ENCODE results near the gene TTC9B.
"Not testable (repeated sequence)": the region's sequence is repeated elsewhere in the genome, so short reads cannot be mapped to it uniquely, and the experiment has no call there.

TTC9B gene

DNA sequence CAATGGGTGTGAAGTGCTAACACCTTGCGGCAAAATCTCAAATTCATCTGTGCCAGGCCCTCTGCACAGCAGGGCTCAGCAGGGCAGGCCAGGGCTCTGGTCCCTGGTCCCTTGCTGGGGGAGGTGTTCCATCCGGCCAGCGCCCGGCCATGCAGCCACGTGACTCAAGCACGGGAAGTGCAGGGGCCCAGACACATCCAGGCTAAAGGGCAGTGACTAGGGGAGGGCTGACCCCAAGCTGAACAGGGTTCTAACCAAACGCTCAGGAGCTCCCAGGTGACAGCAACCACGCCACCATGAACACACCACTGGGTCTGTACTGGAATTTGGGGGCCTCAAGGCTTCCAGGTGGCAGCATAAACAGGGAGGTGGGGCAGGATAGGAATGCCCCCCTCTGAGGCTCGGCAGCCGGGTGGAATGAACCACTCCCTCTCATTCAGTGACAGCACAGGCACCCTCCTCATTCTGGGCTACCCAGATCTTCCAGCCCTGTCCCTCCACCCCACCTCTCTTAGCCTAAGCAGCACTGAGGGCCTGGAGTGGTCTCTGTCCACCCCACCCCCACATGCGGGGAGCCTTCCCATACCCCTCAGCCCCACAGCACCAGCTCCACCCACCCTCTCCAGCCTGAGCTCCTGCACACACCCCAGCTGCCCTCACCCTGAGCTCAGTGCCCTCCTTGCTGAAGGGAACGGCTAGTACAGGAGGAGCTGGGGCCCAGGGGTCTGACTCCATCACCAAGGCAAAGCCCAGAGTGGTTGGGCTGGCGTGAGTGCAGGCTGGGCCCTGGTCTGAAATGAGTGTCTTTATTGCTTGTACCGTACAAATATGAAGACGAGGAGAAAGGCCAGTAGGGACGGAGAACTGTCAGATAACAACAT lies 13.6 kb upstream of the TTC9B start:
- no peak for DNase-seq

DNA sequence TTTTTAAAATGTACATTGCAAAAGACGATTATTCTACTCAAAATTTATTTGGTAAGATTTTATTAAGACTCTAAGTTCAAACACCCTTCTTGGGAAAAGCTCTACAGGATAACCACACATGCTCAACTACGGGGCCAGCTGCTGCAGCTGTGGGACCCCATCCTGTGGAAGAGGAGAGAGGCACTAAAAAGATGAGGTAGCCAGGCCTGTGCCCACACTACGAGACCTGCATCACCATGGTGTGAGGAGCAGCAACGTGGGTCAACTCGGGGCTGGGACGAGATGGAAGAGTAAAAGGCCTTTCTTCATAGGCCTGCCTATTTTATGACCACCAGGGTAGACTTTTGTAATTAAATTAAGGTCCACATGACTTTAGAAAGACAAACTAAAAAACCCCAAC lies 12.9 kb upstream of the TTC9B start:
- no peak for DNase-seq

DNA sequence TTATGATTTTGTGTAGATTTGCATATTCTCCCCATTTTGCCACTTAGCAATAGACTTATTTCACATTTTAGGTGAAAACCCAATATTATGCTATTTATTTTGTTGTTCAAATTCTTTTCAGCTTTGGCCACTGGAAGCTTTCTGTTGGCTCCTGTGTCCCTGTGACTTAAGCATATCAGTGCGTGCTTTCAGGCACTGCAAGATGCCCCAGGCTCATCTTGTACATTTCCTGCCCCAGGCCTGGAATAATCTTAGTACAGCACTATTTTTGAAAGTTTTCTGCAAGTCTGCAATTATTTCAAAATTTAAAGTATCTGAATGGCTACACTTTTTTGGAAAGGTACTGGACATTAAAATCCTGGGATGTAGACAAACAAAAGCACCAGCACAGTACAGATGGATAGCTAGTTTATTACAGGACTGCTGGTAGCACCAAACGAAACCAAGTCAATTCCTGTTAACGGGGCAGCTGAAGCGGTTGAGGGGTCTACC lies 11.8 kb upstream of the TTC9B start:
- no peak for DNase-seq

DNA sequence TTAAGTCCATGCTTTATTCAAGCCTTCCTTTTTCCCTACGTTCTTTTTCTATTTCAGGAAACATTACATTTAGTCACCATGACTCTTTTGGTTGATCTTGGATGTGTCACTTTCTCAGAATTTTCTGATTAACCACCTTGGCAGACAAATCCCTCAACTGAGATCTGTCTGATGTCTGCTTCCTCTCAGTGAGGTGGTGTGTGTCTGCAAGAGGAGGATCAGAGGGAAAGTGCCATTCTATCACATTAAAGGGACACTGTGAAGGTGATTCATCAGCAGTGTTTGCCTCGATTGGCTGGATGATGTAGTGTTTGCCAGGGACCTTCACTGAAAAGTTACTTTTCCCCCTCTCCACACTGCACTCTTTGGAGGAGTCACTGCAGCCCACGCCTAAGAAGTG lies 11.3 kb upstream of the TTC9B start:
- DNase-seq, result no peak

DNA sequence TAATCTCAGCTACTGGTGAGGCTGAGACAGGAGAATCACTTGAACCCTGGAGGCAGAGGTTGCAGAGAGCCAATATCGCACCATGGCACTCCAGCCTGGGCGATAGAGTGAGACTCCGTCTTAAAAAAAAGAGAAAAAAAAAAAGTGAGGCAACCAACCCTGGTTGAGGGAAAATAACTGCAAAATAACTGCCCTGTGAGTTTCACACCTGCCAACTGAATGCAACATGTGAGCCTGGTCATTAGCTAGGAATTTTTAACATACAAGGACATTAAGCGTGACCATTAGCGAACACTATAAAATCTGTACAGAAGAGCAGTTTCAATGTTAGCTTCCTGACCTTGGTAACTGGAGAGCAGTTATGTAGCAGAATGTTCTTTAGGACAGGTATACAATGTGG lies 10.7 kb upstream of the TTC9B start:
- no peak for DNase-seq

DNA sequence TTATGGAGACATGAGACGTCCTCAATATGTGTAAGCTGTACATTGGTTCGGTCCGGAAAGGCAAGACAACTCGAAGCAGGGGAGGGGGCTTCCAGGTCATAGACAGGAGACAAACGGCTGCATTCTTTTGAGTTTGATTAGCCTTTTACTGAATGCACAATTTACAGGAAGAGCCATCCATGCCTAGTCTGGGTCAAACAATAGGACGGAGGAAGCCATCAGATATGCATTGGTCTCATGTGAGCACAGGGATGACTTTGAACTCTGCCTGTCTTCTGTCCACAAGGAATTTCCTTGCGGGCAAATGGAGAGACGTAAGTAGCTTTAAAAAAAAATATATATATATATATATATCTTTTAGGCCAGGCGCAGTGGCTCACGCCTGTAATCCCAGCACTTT lies 10.2 kb upstream of the TTC9B start:
- no peak for DNase-seq

DNA sequence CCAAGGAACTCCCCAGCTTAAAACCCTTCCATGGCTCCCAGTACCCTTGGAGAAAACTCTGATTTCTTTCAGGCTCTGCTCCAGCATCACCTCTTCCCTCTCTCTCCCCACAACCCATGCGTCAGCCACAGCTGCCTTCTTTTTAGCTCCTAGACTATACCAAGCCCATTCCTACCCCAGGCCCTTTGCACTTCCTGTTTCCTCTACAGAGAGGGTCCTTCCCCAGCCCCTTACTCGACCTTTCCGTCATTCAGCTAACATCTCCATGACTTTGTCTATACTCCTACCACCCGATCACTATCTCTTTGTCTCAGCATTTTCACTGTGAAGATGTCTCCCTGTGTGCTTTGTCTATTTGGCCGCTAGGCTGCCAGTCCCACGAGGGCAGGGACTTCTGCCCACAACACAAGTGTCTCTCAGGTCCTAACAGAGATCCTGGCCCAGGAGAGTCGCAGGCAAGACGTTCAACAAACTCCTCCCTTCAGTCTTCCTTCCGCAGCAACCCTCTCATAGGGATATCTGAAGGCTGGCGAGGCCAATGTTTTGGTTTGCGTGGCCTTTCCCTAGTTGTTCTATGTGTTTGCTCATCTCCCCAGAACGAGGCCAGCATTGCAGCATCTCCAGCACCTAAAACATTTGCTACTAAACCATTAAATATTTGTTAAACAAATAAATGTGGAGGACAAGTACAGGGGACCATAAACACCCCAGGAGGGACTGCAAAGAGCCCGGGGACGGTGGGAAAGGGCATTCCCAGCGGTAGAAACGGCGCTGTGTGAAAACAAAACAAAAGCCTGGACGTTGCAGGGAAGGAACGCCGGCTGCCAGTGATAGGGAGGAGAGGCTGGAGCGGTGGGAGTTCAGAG lies 7.5 kb upstream of the TTC9B start:
- no peak for DNase-seq

DNA sequence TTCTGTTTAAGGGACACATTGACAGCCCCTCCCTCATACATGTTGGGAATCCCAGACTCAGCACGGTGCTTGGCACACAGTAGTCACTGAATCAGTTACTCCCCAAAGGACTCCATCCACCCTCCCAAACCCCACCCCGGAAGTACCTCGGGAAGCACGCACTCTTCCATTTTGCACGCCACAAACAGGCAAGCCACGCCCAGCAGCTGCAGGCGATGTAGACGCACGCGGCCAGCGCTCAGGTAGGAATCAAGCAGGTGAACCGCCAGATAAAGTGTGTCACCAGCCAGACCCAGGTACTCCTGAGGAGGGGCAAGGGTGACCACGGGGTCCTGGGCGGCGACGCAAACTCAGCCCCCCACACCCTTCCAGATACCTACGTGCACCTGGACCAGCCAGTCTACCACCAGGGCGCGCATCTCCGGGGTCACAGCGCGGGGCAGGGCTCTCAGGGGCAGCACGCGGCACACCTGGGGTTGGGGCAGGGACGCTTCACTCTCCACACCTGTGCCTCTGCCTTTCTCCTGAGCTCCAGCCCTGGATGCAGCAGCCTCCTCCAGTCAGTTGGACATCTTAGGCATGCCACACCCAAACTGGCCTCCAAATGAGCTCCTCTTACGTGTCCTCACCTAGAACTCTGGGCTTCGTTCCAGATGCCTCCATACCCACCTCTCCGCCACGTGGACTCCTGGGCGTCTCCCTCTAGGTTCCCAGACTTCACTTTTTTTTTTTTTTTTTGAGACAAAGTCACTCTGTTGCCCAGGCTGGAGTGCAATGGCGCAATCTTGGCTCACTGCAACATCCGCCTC lies 6.4 kb upstream of the TTC9B start:
- no peak for DNase-seq

DNA sequence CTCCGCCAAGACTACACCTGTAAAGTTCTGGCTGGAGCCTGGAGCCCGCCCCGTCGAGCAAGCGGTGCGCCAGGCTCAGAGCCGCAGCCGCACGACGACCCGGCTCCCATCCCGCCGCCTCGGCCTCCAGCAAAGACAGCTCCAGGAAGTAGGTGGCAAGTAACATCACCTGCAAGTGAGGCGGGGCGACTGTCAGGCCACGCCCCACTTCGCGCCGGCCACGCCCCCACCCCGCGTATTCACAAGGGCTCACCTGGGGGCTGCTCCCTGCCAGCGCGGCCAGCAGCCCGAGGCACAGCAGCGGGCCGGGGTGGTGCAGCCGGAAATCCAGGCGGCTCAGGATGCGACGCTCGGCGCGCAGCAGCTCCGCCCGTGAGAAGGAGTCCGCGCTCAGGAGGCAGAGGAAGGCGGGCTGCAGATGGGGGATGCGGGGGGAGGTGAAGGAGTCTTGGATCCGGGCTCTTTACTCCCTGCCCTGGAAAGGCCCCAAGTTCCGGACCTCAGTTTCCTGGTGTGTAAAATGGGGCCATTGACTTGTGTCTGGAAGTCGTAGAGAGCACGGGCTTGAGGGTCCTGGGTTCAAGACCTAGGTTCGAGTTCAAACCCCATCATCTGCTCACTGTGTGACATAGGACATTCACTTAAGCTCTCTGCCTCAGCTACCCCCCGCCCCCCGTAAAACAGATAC lies 5.1 kb upstream of the TTC9B start:
- DNase-seq, result no peak

DNA sequence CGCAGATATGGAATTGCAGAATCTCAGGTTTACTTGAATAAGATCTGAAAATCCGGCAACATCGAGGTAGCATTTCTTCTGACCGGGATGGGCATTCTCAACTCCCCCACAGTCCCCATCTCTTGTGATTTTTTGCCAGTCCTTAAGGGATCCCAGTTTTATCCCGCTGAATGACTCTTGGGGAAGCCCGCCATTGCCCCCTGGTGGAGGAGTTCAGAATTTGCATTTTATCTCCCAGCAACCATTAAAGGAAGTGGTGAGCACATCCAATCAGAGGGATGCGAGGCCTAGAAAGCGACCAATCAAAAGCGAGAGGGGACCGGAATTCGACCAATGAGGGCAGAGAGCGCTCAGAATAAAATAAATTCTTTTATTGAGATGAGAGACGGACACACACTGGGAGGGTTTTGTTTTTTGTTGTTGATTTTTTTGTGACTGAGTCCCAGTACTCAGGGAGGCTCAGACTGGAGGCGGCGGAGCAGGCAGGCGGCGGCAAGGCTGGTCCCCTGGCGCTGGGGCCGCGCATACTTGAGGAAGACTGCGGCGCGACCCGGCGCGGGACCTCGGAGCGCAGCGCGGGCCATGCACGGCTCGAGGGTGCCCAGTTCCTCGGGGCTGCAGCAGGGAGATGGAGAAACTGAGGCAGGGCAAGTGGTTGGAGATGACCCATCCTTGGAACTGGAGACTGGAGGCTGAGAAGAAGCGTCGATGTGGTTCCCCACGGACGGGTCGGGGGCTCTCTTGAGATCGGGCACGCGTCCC lies 3.9 kb upstream of the TTC9B start:
- peak; percentile 62 for DNase-seq

DNA sequence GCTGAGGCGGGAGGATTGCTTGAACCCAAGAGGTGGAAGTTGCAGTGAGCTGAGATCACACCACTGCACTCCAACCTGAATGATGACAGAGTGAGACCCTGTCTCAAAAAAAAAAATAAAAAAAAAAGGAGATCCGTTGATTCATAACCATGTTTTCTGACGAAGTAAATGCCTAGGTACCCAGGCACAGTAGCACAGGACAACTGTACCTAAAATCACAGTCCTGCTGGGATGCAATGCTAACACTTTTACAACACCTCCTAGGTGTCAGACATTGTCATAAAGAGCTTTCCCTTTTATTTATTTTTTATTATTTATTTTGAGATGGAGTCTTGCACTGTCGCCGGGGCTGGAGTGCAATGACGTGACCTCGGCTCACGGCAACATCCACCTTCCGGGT lies 2.5 kb upstream of the TTC9B start:
- no peak for DNase-seq

DNA sequence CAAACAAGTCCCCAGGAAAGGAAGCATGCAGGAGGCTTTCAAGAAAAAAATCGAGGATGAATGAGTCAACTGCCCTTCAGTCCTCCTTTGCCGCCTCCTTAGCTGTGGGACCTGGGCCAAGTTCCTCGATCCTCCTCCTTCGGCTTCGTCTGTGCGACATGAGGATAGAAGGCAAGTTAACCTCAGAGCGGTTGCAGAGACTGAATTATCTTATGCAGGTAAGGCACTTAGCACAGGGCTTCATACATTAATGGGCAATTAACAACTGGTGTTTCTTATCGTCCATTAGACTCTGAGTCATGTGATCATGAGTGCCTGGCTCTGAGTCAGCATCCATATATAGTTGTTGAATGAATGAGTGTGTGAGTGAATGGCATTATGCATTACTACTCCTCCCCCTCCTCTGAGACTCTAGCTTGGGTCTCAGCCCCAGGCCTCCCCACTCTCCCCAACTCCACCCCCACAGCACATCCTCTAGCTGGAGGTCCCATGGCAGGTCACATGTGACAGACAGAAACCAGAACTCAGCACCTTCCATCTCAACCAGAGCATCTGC lies 1.6 kb upstream of the TTC9B start:
- DNase-seq, result peak; percentile 62

DNA sequence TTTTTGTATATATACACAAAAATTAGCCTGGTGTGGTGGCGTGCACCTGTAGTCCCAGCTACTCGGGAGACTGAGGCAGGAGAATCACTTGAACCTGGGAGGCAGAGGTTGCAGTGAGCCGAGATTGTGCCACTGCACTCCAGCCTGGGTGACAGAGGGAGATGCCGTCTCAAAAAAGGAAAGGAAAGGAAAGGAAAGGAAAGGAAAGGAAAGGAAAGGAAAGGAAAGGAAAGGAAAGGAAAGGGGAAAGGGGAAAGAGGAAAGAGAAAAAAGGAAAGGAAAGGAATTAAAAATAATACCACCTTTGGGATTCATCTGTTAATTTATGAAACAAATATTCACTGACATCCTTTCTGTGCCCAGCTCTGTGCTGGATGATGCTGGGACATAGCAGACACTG lies 845 bp upstream of the TTC9B start:
- DNase-seq, result not testable (repeated sequence)

DNA sequence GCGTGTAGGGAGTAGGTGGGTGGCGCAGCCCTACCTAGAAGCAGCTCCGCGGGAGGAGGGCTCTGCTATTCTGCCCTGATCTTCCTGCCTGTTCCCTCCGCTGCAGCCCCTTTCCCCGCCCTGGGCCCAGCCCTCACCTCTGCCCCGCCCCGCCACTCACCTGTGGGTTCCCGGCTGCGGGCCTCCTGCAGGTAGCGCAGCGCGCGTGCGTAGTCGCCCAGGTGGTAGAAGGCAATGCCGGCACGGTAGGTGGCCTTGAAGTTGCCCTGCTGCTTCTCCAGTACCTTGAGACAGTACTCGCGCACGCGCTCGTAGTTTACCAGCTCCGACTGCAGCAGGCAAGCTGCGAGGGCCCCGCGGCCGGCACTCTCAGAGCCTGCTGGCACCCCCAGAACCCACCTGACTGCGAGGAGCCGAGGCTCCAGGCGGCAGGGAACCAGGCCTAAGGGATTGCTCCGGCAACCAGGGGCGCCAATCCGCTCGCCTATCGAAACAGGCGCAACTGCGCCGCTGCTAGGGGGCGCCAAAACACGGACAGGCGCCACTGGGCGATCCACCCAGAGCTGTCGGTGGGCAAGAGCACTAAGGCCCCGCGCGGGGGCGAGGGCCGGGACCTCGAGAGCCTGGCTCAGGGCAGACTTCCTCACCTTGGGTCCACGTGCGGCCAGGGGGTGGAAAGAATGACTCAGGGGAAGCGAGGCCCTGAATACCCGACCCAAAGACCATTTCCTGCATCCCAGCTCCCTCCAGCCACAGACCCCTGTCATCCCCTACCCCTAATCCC lies 965 bp downstream of the TTC9B start:
- peak; percentile 78 for DNase-seq

DNA sequence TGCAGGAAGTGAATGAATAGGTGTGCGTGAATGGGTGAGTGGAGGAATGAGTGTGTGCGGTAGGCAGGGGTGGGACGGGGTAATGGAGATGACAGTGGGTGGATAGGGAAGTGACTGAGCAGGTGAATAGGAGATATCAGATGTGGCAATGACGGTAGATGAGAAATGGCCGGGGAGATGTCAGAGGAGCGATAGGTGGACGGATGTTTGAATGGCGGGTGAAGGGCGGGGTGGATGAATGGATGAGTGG lies 1.5 kb downstream of the TTC9B start:
- no peak for DNase-seq

DNA sequence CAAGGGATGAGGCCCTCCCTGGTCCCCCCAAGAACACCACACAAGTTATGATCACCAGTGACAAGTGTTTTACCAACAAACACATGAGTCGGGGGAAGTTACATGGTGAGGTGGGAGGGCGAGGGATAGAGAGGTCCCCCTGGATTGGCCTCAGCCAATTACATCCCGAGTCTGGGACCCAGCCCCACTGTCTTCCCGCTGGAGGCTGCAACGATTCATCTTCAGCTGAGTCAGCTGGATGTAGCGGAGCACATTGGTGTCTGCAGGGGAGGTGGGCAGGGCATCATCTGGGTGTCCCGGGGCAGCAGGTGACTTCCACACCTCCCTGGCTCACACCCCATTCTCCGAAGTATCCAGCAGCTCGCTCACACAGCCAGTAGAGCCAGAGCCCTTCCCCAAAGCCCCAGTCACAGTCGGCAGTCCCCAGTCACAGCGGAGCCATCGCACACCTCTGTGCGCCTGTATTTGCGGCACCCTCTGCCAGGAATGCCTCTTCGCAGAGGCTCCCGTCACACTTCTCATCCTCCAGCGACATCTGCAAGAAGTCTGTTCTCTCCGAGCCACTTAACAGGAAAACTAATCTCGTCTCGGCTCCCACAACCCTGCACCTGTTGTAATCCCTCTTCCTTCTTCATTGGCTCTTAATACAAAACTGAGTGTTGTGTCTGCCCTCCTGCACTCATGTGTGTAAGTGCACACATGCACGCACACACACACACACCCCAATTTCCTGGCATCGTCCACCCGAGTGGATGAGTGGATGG lies 2.0 kb downstream of the TTC9B start:
- DNase-seq, result peak; percentile 28

DNA sequence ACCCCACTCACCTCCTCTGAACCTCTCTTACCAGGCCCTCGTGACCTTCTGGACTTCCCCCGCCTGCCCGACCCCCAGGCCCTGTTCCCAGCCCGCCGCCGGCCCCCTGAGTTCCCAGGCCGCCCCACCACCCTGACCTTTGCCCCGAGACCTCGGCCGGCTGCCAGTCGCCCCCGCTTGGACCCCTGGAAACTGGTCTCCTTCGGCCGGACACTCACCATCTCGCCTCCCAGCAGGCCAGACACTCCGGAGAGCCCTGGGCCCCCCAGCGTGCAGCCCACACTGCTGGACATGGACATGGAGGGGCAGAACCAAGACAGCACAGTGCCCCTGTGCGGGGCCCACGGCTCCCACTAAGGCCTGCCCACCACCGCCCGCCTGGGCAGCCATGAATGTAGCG lies 3.2 kb downstream of the TTC9B start:
- no peak for DNase-seq

DNA sequence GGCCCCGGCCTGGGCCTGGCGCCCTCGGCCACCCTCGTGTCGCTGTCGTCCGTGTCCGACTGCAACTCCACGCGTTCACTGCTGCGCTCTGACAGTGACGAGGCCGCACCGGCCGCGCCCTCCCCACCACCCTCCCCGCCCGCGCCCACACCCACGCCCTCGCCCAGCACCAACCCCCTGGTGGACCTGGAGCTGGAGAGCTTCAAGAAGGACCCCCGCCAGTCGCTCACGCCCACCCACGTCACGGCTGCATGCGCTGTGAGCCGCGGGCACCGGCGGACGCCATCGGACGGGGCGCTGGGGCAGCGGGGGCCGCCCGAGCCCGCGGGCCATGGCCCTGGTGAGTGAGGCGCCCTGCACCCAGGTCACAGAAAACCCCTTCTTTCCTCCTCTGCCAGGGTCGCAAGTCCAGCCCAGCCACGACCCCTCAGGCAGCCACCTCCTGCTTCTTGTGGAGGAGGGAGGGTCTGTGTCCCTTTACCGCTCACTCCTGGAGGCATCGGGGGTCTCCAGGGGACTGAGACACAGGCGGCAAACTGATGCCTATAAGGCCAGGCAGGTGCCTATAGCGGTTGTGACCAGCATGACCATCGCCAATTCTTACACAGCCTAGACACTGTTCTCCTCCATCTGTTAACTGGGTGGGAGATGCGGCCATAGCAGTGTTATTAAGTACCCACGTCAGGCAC lies 4.2 kb downstream of the TTC9B start:
- no peak for DNase-seq

DNA sequence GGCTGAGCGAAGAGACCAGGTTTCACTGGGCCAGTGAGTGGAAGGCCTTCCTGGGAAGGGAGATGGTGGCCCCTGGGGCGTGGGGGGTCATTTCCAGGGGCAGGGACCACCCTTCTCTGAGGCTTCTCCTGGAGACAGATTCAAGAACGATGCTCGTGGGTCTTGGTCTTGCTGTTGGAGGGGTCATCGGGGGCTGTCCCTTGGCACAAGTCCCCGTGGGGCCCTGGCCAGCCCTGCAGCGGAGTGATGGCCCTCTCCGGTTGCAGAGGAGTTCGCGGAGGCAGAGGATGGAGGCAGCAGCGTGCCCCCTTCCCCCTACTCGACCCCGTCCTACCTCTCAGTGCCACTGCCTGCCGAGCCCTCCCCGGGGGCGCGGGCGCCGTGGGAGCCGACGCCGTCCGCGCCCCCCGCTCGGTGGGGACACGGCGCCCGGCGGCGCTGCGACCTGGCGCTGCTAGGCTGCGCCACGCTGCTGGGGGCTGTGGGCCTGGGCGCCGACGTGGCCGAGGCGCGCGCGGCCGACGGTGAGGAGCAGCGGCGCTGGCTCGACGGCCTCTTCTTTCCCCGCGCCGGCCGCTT lies 4.8 kb downstream of the TTC9B start:
- DNase-seq, result no peak
